GM04504 (cell line): ENCODE data around the gene RPL10.
A peak's percentile ranks its signal among the peaks of the same experiment; 100 is the strongest.

Source experiments
- DNase-seq: peaks from one replicate; pipeline ENCODE4 v3.0.0-alpha.2; 2012; ENCODE audit warnings: low read depth

The RPL10 gene

GRCh38 chrX:154362085-154362742 is 36.0 kb upstream of the RPL10 start:
- no peak for DNase-seq

GRCh38 chrX:154363706-154364439 is 34.3 kb upstream of the RPL10 start:
- no peak for DNase-seq

- no peak for DNase-seq
Measured at GRCh38 chrX:154365052-154365600, 33.1 kb upstream of the RPL10 start.

GRCh38 chrX:154365997-154366665 is 32.0 kb upstream of the RPL10 start:
- DNase-seq: no peak

GRCh38 chrX:154366666-154367055 is 31.5 kb upstream of the RPL10 start:
- DNase-seq: no peak

GRCh38 chrX:154367474-154368308 is 30.5 kb upstream of the RPL10 start:
- DNase-seq: no peak

- peak; percentile 86 for DNase-seq
Measured at GRCh38 chrX:154368630-154369448, 29.3 kb upstream of the RPL10 start.

- DNase-seq: peak; percentile 87
Measured at GRCh38 chrX:154369449-154370299, 28.5 kb upstream of the RPL10 start.

GRCh38 chrX:154370300-154371016 is 27.7 kb upstream of the RPL10 start:
- DNase-seq: no peak

- DNase-seq: peak; percentile 86
Measured at GRCh38 chrX:154371017-154371788, 27.0 kb upstream of the RPL10 start.

- no peak for DNase-seq
Measured at GRCh38 chrX:154371789-154372300, 26.3 kb upstream of the RPL10 start.

GRCh38 chrX:154372612-154373022 is 25.6 kb upstream of the RPL10 start:
- no peak for DNase-seq

GRCh38 chrX:154373340-154374306 is 24.6 kb upstream of the RPL10 start:
- peak; percentile 47 for DNase-seq

- no peak for DNase-seq
Measured at GRCh38 chrX:154374313-154375155, 23.6 kb upstream of the RPL10 start, which contains the start of gene FLNA. TSS of gene FLNA (minus strand) at chrX:154374634. CDS start at chrX:154371245, 3,389 bp downstream.

GRCh38 chrX:154375156-154375504 is 23.0 kb upstream of the RPL10 start:
- DNase-seq: no peak

- no peak for DNase-seq
Measured at GRCh38 chrX:154376774-154377173, 21.4 kb upstream of the RPL10 start.
